Esophagus mucosa (tissue), 1 donor: Measurements from ENCODE around the gene PLAC1. TPM values are rescaled to one million over a fixed set of nuclear protein-coding genes. Genes with fewer than 3 reads are reported as not detected.

ENCODE experiments used
- ATAC-seq: fragments of 200-7000 bp; cut with Tn5 transposase; one replicate; pipeline ENCODE4 v1.9.1; 2020
- total RNA-seq: library from RNA; stranded (reverse); gene quantifications from one replicate; pipeline ENCODE4 v1.2.4, GENCODE V29; 2023
- donor health status: DM: yes; HTN: yes; CAD: no.

Gene PLAC1
- total RNA-seq, 1 donor from 2014 or later, result not detected

DNA sequence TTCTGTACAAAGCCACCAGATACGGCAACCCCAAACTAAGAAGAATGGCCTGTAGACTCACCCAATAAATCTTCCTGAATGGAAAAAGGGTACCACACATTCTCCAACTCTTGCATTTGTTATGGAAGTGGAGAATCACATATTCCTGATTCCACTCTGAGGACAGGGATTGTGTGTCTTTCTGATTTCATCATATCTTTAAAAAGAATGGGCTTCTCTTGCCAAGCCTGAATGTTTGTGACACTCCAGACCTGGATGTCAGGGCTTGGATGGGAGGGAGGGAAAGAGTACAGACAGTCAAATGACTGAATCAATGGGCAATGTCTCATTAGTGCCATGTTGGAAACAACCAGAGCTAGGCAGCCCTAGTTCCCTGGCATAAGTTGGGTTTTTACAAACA, 77.4 kb downstream of the PLAC1 start:
- no peak for ATAC-seq

DNA sequence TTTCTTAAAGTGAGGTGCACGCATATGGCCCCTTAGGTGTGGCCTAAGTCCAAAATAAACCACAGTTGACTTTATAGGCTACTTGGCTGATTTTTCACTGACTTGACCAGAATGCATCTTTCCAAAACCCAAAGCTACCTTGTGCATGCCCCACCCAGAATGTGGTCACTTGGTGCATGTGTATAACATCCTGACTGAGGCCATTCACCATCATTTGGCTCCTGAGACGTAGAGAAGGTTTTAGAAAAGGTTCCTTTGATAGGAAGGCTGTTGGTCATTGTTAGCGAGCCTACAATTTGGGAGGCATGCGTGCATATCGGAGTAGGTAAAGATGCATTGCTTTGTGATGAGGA, 84.6 kb downstream of the PLAC1 start:
- no peak for ATAC-seq

DNA sequence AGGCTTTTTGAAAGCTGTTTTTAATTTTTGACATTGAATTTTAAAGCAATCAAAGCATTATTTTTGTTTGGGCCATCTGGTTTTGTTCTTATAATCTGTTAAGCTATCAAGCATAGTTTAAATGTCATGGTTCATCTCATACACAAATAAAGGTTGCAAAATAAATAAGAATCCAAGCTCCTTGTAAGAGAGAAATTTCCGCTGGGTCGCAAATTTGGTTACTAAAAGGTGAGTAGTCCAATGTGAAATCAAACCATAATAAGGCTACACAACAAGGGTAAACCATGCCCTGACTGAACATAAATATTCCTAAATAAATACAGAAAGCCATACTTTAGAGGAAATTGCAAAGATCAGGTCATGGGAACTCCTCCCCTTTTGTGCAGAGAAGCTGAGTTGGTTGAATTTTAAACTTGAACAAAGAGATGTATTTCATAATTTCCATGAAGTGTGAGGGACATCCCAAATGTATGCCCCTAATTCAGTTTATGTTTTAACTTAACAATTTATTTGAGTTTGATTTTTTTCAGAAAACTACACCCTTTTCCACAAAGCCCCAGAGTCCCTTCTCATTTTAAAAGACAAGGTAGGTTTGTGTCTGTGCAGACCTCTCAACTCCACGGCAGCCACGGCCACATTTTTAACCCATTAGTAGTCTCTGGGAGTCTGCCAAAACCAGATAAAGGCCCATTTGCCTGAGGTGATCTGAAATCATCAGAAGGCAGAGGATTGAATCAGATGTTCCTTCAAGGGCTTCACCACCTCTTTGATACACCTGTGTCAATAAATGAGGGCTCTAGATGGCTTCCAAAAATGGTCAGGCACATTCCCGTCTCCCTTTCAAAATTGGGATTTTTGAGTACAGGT, 85.2 kb downstream of the PLAC1 start:
- no peak for ATAC-seq

DNA sequence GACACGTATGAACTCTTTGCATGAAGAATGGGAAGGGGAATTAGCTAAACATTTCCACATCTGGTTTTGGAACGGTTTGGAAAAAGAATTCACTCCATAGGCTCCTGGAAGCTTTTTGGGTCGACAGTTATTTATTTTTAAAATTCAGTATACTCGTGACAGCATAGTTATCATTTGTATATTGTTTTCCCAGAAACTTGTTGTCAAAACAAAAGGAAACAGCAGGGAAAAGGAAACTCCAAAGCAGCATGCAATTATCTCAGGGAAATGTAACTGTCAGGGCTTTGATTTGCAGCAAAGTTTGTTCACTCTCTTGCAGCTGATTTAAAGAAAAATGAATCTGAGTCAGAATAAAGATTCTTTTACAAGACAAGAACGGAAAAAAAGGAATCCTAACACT, 86.5 kb downstream of the PLAC1 start:
- no peak for ATAC-seq

DNA sequence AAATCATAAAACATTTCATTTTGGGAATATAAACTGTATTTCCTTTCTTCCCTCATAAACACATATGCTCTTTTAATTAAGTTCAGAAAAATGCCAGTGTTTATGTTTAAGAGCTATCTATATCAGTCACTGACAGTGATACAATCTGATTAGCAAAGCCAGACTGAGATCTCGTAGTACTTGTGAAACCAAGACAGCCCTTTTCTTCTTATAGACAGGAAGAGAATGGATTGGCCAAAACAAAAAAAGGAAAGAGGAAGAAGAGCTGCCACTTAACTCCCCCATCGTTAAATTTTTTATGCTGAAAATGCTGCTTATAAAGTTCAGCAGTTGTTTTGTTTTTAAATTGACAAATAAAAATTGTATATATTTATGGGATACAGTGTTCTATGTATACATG, 87.4 kb downstream of the PLAC1 start:
- no peak for ATAC-seq

DNA sequence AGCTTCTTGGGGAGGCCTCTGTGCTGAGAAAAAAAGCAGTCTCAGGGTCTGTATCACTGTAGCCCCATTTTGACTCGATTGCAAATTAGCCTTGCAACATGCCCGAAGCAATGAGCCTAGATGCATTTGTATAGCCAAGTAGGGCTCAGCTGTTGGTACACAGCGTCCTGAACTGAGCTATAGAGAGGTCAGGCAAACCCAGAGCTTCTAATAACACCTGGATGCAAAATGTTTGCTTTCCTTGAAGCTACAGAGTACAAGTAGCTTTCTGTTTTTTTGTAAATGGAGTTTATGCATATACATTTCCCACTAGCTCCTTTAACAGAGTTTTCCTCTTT, 87.8 kb downstream of the PLAC1 start:
- no peak for ATAC-seq

DNA sequence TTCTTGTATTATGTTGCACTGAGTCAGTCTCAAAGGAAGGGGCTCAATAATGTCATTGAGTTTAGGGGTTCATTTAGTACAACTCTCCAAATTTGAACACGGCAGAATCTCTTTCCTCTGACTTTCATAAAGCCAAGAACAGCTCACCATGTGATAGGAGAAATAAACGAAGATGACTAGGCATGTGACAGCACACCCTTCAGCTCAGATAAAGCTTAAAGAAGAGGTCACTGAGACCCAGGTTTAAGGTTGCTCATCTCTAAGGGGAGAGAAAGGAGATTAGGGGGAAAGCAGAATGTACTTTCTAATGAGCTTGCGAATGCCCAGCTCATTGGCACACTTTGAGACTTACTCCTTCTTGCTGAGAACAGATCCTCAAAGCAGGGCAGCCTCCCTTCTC, 89.0 kb downstream of the PLAC1 start:
- no peak for ATAC-seq

DNA sequence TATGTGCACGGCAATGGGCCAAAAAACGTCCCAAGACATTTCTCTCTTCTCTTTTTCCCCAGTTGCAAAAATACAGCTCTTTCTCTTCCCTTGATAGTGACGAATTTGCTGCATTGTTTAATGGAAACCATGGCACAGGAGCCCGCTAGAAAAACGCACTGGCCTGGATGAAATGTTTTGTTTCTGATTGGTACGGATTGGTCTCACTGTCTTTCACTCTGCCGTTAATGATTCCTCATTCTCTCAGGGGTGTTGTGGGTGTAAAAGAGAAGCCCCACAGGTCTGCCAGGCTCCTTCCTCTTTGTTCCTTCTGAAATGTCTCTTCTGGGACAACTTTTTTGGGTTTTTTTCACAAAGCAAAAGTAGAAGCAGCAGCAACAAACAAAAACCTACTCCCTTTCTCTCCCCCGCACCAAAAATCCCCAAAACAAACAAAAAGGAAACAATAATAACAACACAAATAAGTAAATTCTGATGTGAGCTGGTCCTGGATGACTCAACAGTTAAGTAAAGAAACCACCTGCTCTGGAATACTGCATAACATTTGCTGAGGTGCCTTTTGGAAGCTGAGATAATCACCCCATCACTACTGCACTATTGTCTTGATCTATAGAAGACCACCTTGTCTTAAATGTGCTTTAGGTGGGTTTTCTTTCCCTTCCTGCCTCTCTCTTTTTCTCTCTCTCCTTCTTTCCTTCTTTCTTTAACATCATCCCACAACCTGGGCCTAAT, 89.8 kb downstream of the PLAC1 start:
- ATAC-seq, result no peak

DNA sequence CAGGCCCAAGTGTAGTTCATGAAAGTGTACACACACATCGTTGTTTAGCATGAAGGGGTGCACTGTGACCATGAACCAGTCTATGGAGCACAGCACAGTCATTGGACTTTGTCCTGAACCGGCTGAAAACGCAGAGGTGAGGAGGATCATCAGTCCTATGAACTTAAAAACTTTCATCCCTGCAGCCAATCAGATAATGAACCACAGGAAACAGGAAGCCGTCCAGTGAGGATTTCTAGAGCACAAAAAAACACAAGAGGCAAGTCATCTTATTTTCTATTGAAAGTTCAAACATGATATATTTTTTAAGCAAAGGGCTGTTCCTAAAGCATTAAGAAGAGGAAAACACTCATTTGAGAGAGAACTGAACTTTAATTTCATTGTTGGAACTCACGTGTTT, 91.8 kb downstream of the PLAC1 start:
- ATAC-seq, result no peak

DNA sequence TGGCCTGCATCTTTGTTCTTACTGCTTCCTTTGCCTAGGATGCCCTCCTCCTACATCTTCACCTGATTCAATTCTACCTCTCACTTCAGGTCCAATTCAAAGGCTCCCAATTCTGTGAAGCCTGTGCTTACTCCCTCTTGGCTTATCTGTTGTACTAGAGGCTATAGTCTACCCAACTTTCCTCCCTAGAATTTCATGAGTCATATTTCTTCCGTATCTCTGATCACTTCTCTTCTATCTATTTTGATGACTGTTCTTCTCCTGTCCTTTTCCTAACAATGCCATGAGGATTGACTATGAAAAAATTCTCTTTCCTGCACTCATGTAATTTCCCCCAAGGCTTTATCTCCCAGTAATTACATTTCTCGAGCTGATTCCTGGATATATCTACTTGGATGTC, 96.3 kb downstream of the PLAC1 start:
- no peak for ATAC-seq

DNA sequence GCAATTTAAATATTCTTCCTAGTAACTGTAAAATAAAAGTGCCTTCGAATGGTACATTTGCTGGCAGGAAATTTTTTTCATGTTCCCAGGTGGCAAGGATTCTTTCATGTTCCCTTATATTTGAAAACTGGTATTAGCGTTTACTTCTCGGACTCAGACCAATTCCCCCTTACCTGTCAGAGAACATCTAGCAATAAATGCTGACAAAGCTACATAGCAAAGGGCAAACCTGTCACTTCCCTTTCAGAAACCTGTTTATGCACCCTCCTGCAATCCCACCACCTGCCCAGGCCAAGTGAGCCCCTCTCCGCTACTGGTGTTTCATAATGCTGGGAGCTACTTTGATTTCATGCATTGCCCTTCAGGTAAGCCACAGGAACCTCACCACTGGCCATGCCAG, 100.1 kb downstream of the PLAC1 start:
- ATAC-seq, result no peak

DNA sequence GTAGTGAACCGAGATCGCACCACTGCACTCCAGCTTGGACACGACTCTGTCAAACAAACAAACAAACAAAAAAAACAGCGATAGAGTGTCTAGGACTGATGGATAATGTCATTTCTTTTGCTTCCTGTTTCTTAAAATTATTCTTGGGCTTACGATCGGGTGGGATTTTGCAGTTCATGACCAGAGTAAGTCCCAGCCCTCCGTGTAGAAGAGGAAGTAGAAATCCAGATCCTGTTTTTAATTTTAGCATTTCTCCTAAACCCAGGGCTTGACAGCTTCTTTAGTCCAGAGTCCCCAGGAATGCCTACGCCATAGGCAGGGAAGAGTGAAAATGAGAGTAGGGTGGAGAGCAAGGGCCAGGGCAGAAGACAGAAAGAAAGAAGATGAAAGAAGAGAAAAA, 104.0 kb downstream of the PLAC1 start:
- ATAC-seq, result no peak

DNA sequence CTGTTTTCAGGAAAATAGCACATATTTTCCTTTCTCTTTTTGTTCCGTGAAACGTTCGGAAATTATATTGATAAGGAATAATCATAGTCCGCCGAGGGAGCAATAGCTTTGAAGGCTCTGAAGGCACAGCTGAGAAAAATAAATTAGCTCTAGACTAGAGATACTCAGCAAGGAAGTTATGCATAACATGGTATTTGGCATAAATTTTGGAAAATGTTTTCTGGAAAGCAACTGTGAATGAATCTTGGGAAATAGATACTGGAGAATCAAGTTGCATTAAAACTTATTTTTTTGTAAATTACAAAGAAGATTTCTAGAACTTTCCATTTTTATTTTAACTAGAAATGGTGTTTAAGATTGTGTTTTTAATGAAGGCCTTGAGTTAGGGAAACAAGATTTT, 105.9 kb downstream of the PLAC1 start:
- no peak for ATAC-seq

DNA sequence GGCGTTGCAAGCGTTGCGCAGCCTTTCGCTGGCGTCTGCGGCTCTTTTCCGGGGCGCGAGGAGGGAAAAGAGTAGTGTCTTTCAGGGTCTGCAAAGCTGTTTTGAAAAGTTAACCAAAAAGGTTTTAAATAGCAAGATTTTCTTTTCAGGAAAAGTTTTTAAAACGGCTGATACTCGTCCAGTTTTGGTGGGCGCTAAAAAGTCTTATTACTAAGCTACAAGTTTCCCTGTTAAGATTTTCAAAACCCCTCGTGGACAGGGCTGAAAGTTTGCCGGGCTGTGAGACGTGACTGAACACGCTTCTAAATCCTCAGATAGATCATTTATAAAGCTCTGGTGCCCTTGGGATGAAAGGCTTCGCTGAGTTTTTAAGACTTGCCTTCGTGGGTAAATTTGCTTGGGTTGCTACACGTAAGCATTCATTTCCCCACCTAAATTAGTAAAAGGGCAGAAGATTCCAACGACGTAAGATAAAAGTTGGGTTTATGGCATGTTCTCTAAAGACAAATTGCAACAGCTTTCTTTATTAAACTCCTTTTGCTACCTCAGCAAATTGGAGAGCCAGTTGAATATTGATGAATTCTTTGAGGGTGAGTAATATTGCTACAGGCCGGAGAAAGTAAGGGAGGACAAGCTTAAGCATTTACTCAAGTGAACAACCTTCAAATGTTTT, 106.8 kb downstream of the PLAC1 start:
- ATAC-seq, result no peak

DNA sequence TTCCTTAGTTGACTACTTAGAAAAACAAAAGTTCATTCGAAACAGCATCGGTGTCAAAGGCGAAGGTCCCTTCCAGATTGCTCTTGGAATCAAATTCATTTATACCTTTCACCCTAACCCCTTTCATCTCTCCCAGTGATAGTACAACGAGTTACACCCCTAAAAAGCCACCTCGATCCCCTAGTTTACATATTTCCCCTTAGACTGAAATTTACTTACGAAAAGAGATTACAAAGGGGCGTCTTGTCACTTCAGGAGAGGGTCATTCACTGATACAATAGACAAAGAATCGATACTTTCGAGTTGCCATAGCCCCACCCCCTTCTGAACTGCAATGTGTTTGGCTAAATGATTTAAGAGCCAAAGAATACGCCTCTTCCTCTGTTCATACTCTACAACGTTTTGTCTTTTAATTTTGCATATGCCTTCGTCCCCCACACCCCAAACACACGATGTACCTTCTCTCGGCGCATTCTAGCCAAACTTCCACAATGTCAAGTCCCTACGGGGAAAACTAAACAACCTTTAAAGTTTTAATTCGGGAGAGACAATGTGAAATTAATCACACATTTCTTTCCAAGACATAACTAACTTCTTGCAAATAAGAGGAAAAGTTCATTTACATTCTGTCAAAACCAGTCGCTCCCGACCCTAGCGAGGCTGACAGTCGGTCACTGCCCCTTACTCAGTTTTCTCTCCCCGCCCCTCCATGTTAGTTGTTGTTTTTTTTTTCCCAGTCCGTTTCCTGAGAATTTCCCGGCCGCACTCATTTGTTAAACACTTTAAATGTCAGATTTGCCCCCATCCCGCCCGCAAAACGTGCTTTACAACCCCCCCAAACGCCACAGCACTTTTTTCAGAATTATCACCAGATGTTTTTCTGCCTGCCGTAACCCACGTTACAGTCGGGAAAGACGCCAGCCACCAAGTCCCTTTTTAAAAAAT, 109.7 kb downstream of the PLAC1 start:
- no peak for ATAC-seq

DNA sequence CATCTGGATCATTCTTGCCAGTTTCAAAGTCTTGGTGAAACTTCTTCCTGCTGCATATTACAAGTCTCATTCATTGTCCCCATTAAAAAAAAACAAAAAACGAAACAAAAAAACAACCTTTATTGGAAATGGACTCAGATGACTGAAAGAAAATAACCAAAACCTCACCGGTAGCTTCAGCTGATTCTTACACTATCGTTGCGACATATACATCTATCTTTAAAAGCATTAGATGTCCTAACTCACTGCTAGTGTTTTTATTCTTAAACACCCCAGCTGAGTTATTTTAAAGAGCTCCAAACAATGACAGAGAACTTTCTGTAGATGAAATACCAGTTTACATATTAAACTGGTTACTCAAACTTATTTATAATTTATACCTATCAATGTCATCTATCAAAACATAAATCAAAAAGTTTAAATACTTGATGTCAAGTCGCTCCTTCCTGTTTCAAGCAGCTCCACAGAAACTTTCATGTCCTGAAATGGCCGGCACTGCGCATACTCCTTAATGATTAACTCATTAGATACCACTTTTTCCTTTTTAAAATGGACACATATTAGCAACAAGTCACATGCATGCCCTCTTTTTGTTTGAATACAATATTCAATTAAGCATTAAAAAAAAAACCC, 111.1 kb downstream of the PLAC1 start:
- no peak for ATAC-seq

DNA sequence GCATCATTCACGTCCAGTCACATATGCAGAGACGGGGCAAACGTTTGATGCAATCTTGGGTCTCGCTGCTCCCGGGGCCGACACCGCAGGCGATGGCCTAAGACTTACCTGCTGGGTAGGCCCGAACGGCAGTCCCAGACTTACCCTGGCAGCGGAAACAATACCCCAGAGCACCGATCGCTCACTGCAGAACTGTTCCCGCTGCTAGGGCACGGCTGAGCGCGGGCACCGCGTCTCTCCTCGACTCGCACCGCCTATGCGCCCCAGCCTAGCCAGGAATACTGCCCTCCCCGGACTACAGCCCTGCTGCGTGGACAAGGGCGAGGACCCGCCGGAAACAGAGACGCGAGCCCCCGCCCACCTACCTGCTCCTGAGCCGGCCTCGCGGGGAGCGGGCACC, 112.1 kb downstream of the PLAC1 start:
- no peak for ATAC-seq

DNA sequence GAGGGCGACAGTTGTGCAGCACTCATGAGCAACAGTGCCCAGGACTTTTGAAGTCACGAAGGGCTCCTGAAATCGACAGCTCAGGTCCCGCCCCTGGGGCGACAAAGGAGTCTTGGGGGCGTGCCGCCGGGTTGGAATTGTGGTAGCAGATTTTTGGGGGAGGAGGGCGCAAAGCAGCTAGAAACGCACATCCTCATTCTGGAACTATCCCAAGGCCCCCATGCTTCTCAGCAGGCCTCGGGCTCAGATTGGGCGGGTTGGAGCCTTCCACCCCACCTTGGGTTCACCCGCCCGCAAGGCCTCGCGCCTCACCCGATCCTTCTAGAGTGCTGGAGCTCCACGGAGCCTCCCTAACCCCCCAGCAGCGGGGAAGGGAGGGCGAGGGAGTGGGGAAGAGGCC, 112.8 kb downstream of the PLAC1 start:
- no peak for ATAC-seq

DNA sequence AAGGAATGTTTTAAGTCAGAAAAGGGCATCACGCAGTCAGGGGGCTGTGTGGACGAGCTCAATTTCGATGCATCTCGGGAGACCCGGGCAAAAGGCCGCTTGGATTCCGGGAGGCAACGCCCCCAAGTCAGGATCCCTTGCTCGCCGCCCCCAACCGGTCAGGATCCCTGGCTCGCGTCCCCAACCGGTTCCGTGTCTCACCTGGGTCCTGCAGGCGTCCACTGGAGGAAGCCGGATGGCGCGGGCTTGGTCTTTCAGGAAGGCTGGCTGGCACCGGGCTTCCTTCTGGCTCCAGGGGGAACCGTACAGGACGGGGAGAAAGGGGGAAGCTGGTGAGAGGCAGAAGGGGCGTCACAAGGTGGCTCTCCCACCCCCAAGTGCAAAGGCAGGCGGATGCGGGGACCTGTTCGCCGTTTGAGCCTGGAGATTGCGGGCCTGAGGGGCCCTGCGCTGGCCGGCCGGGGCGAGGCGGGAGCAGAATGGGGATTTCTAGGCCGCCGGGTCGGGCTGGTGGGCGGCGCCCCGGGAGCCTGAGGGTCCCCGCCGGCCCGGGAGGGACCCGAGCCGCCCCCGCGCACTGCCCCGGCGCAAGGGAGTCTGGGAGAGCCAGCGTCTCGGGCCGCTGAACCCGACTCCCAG, 113.6 kb downstream of the PLAC1 start:
- ATAC-seq, result no peak

DNA sequence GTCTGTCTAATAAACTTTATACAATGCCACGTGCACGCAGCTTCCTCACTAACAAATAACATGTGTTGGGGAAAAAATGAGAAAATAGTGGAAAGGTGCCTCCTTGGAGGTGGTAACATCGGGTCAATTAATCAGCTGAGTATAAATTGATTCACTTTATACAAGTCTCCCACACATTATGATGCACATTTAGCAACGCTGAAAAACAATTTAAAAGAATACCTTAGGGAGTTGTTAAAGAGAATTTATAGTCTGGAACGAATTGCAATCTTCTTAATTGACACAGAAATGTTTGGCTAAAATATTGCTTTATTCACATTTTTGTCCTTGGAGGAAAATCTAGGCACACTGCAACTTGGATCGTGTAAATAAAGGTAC, 114.1 kb downstream of the PLAC1 start:
- no peak for ATAC-seq

DNA sequence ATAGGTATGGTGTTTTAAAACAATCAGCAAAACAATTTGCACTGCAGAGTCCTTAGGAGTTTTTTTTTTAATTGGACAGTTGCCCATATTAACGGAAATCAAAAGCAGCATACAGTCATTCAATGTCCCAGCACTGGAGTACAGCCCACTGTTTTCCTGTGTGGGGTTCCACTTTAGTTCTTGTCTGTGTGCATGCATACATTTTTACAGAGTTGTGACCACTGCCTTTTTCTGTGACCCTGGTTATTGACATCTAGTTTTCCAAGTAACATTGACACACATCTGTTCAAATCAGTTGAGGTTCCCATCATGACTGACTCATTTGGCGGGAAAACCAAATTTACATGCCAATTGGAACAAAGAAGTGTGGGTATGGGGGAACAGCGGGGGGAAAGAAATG, 115.0 kb downstream of the PLAC1 start:
- no peak for ATAC-seq

DNA sequence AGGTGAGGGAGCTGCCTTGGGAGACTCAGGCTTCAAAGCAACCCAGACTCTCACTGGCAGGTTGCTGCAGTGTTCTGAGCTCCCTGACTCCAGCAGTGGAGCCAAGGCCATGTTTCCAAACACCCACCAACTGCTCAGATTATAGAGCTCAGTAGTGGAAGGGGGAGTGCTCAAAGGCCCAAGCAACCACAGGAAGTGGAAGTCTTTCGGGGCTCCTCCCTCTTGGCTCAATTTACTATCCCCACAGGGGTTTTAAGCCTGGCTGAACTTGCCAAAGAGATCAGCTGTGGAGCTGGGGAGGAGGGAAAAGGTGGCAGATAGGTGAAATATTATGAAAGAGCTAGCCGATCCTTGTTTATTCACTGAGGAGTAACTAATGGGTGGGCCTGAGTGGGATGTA, 115.8 kb downstream of the PLAC1 start:
- no peak for ATAC-seq
